GM19238 (cell line): ENCODE results near the gene FZR1.

Source experiments
- DNase-seq: peaks from one replicate; pipeline ENCODE4 v3.0.0; 2011; ENCODE audit warnings: low spot score; ENCODE audit not compliant: insufficient read length

Gene FZR1

GRCh38 chr19:3471954-3472655, 34.0 kb upstream of the FZR1 start:
- DNase-seq = no peak

- DNase-seq = no peak
Measured at GRCh38 chr19:3474010-3474409, 32.1 kb upstream of the FZR1 start.

- no peak for DNase-seq
Measured at GRCh38 chr19:3474614-3475013, 31.5 kb upstream of the FZR1 start.

- DNase-seq = no peak
Measured at GRCh38 chr19:3475449-3475848, 30.7 kb upstream of the FZR1 start.

- no peak for DNase-seq
Measured at GRCh38 chr19:3476830-3477229, 29.3 kb upstream of the FZR1 start.

GRCh38 chr19:3477506-3477905, 28.6 kb upstream of the FZR1 start:
- no peak for DNase-seq

- DNase-seq = no peak
Measured at GRCh38 chr19:3477951-3478350, 28.2 kb upstream of the FZR1 start.

GRCh38 chr19:3478409-3479176, 27.5 kb upstream of the FZR1 start:
- DNase-seq = no peak

GRCh38 chr19:3479177-3479833, 26.8 kb upstream of the FZR1 start:
- DNase-seq = no peak

GRCh38 chr19:3479834-3480215, 26.3 kb upstream of the FZR1 start:
- no peak for DNase-seq

GRCh38 chr19:3480383-3481091, 25.6 kb upstream of the FZR1 start, which contains the start of gene SMIM24:
Gene SMIM24, minus strand, starts transcription at chr19:3480525. Its CDS starts 62 bp downstream, at chr19:3480463.
- no peak for DNase-seq

- no peak for DNase-seq
Measured at GRCh38 chr19:3481241-3482090, 24.6 kb upstream of the FZR1 start.

GRCh38 chr19:3482507-3483225, 23.4 kb upstream of the FZR1 start:
- no peak for DNase-seq

GRCh38 chr19:3483226-3483628, 22.9 kb upstream of the FZR1 start, which contains the start of gene SMIM44:
Gene SMIM44, minus strand, starts transcription at chr19:3483441. Its CDS starts 38 bp downstream, at chr19:3483403.
- DNase-seq = no peak

- DNase-seq = no peak
Measured at GRCh38 chr19:3491396-3492119, 14.6 kb upstream of the FZR1 start.

- DNase-seq = no peak
Measured at GRCh38 chr19:3492131-3492839, 13.8 kb upstream of the FZR1 start.

GRCh38 chr19:3492919-3493318, 13.2 kb upstream of the FZR1 start:
- DNase-seq = no peak

GRCh38 chr19:3493651-3494050, 12.5 kb upstream of the FZR1 start:
- no peak for DNase-seq

- DNase-seq = peak; percentile 64
Measured at GRCh38 chr19:3494051-3494450, 12.1 kb upstream of the FZR1 start.
